Stimulated activated CD4-positive, alpha-beta T cell treated with anti-CD3 and anti-CD28 coated beads, TNF-alpha, amount 100 ng/mL, for 1 hour (primary cell): ENCODE measurements around the gene CBX2.

Experiments
- DNase-seq, 3 donors: peaks; one replicate each; pipeline ENCODE4 v3.0.0-alpha.2; 2020; ENCODE audit warnings: low read depth in 3 of 3, low spot score in 1 of 3

Gene CBX2

GRCh38 chr17:79811011-79811867 is 33.3 kb downstream of the CBX2 start:
- DNase-seq: no peak

GRCh38 chr17:79811868-79812352 is 34.0 kb downstream of the CBX2 start:
- DNase-seq: no peak

DNA sequence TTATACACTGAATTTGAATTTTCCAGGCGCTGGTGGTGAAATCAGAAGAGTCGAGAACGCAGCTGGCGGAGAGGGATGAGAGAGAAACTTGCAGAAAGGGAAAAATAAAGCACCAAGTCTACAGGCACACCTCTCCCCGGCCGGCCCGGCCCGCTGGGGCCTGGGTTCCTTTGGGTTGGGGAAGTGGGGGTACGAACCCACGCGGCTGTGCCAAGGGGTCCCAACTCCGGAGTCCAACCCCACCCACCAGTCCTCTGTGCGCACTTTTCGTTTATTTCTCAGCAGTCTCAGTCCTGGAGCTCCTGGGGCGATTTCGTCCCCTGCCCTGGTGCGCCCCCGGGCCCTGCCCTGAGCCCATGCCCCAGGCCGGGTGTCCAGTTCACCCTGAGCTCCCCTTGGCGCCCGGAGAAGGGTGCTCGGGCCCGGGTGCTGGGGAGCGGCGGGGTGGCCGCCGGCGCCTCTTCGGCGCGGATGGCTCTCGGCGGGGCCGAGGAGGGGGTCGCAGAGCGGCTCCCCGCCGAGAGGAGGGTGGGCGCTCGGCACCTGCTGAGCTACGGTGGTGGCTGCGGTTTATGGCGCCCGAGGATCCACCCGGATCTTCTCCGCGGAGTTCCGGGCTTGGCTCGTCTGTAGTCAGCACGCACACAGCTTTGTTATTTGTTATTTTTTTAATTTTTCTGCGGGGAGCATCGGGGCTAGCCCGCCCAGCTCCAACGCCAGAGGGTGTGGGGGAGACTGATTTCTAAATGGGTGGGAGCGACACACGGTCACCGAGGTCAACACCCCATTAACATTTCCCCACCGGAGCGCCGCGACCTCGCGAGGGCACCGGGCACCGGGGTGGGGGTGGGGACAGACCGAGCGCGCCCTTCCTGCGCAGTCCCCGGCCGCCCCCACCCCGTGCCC is 34.7 kb downstream of the CBX2 start:
- DNase-seq: no peak

DNA sequence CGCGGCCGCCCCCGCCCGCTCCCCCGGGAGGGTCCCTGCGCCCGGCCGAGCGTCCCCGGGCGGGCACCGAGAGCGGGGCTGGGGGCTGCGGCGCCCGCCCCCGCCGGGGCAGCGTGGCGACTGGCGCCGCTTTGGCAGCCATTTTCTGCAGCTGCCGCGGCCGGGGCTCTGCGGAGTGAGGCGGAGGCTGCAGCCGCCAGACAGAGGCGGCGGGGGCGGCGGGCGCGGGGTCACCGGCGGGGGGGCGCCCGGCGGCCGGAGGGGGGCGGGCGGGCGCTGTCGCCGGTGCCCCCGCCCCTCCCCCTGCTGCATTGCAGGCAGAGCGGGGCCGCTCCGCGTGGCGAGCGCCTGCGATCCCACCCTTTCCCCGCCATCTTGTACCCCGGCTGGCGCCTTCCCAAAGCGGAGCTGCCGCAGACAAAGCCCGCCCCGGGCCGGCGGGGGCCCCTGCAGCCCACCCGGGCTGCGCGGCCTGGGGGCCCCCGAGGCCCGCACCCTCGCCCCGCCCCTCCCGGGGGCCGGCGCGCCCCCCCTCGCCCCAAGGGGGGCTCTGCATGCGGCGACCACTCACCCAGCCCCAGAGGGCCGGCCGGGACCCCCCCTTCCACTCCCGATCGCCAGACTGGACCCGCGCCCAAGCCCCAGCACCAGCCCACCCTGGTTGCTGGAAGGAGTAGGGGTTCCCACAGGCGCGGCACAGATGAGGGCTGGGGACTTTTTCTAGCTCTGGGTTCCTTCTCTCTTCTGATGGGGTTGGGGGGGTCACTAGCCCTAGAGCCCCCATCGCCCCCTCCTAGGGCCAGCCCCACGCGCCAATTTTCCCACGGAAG is 35.6 kb downstream of the CBX2 start:
- no peak for DNase-seq

GRCh38 chr17:79814127-79814973 is 36.4 kb downstream of the CBX2 start:
- DNase-seq: no peak

- no peak for DNase-seq
These were observed 37.3 kb downstream of the CBX2 start for GRCh38 chr17:79814974-79815835.

- DNase-seq: no peak
These were observed 38.0 kb downstream of the CBX2 start for GRCh38 chr17:79815836-79816461.

DNA sequence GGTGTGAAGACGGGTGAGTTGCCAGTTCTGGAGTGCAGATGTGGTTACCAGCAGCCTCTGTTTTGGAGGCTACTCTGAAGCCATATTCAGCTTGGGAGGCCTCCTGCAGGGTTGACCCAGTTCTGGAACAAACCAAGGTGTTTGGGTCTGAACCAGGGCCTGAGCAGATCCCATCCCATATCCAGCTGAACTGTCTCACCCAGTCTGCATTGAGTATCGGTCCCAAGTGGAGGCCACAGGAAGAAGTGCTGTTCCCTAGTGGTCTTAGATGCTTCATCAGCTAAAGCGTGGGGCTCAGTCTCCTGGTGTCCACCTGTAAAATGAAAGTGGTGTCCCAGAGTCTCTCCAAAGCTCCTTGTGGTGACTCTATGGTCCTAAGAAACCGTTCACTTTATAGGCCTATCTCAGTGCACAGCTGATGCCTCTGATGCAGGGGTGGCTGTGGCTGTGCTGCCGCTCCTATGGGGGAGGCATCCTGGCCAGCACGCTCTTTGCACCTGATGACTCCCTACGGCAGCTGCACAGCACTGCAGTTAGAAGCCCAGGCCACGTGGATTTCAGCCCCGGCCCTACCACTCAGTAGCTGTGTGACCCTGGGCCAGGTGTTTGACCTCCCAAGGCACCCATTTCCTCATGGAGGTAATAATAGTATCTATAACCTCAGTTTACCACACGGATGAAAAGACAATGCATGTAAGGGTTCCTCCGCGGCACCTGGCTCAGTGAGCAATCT is 40.2 kb downstream of the CBX2 start:
- DNase-seq: no peak

GRCh38 chr17:79819085-79819484 is 41.1 kb downstream of the CBX2 start:
- DNase-seq: no peak

DNA sequence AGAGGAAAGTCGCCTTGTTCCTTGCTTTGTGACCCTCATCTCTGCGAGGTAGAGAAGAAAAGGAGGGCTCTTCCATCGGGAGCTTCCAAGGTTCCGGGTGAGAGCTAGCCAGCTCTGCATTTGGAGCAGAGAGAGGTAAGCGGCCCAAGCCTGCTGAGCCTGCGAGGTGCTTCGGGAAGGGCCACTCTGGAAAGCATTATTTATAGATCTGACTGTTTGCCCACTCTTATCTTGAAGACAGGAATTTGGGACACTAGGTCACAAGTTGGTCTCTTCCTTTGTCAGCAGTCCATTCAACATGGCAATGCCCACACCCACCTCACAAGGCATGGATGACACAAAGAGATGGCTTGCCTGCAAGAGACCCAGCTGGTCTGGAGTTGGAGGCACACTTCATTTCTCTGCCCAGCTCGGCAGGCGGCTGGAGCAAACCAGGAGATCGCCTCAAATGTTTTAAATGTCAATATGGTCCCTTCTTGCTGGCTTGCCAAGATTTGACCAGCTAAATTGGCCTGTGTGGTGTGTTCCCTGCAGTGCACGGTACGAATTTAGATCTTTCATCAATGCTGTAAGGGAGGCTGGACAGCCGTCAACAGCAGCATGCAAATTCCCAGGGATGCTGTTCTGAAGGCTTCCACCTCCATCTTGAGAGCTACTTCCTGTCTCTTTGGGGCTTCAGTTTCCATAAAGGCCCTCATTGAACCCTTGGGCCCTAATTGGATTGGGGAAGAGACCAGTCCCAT is 41.8 kb downstream of the CBX2 start:
- DNase-seq: no peak

GRCh38 chr17:79820959-79821330 is 43.0 kb downstream of the CBX2 start:
- DNase-seq: no peak

DNA sequence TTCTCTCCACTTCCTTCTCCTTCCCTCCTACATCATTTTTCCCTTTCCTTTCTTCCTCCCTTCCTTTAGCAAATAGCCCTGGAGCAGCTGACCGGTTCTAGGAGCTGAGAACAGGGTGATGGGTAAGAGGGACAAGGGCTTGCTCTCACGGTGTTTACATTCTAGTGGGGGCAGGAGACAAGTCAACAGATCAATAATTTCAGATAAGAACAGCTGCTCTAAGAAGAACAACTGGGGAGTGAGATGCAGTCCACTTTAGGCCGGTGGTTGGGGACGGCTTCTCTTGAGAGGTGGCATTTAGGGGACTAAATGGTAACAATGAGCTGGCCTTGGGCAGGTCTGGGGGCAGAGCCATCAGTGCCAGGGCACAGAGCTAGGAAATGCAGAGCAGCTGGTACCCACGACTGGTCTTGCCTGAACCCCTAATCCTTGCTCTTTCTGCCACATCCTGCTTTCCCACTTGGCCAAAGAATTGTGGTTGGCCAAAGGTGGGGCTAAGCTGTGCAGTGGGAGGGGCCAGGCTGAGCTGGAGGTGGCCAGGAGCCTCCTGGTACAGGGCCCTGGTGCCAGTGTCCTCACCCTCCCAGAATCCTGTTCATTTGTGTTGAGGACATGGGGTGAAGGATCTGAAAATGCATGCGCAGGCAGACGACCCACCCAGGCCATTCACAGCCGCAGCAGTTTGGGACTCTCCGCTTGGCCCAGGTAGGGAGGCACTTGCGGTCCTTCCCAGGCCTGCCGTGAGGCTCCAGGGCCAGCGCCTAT is 43.6 kb downstream of the CBX2 start:
- no peak for DNase-seq

DNA sequence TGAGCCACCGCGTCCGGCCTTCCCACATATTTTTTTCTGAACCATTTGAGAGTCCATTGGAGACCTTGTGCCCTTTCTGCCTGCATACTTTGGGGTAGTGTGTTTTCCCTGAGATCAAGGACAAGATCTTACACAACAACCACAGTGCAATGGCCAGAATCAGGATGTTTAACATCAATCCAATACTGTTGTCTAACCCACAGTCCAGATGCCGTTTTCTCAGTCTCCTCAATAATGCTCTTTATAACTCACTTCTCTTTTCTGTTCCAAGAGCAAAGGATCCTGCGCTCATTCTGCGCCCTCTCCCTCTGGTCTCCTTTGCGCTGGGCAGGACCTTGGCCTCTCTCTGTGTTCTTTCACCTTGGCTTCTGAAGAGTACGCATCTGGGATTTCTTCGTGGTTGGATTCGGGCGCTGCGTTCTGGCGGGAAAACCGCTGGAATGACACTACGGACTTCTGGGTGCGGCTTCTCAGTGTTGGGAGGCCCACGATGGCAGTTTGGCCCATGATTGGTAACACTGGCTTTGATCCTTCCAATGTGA is 44.7 kb downstream of the CBX2 start:
- no peak for DNase-seq

DNA sequence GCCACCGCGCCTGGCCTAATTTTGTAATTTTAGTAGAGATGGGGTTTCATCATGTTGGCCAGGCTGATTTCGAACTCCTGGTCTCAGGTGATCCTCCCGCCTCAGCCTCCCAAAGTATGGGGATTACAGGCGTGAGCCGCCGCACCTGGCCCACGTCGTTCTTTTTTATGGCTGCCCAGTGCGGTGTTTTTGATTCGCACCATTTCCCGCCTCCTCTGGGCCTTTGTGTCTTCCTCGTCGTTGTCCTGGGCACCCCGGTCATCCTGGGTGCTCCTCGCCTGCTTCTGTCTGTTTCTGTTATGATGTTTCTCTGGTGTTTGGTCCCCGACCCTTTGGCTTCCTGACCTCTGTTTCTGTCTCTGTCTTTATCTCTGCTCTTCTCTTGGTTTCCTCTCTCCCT is 46.3 kb downstream of the CBX2 start:
- no peak for DNase-seq

- no peak for DNase-seq
These were observed 47.1 kb downstream of the CBX2 start for GRCh38 chr17:79824893-79825579.

DNA sequence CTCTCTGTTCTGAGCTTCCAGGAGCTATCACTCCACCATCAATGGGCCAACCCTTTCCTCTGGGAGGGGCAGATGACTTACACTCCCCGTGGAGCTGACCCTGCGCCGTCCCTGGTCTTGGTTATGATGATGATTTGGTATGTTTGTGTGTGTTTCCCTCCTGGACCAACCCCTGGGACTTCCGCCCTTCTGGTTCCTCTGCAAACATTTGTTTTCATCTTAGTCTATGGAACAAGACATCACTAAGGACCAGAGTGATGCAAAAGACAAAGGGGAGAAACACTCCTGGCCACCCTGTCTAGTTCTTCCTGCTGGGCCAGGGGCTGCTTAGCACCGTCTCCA is 47.6 kb downstream of the CBX2 start:
- no peak for DNase-seq
